Bronchial epithelial cell (primary cell): ENCODE results near the gene ARHGEF25. TPM values are rescaled to one million over a fixed set of nuclear protein-coding genes. Genes with fewer than 3 reads are reported as not detected.

Experiments
- DNase-seq: peaks from one replicate; pipeline ENCODE4 v3.0.0-alpha.2; 2010; ENCODE audit warnings: low read depth
- FAIRE-seq: peaks from 2 replicates; lab custom pipeline; 2011; peaks lifted over from hg19 to GRCh38; lab: Jason Lieb, UNC
- H3K27me3 ChIP-seq: 2 replicates; pipeline ENCODE4 v1.5.1; 2011; ENCODE audit warnings: low read length; ENCODE audit not compliant: control insufficient read depth, insufficient read depth
- H3K36me3 ChIP-seq: 2 replicates; pipeline ENCODE4 v1.5.1; 2011; ENCODE audit warnings: low read length; ENCODE audit not compliant: control insufficient read depth, insufficient read depth
- H3K4me3 ChIP-seq: 2 replicates; pipeline ENCODE4 v1.5.1; 2011; ENCODE audit warnings: mild to moderate bottlenecking, low read depth, low read length, control low read depth
- CTCF ChIP-seq: IDR thresholded peaks from 2 replicates; pipeline ENCODE4 v1.5.1; 2011; ENCODE audit warnings: mild to moderate bottlenecking, moderate library complexity, low read length, control low read depth, inconsistent platforms; ENCODE audit not compliant: insufficient read depth, severe bottlenecking
- total RNA-seq: library from RNA; depleted of rRNA; stranded (reverse); fragments of >200 nt; gene quantifications from 2 replicates; pipeline ENCODE4 v1.2.1, GENCODE V29; 2014

ARHGEF25 gene
- total RNA-seq, 1 donor from 2014 or later = 0.53 TPM

- DNase-seq (no peak), FAIRE-seq (no peak)
- Histone ChIP-seq H3K4me3 (no peak overlapping the region), H3K27me3 (peaks cover 77% of the 10 kb centered on the region), H3K36me3 (no peaks in the 10 kb centered on the region)
- no peak for TF ChIP-seq CTCF
Observed at GRCh38 chr12:57623811-57624390, 12.7 kb downstream of the ARHGEF25 start.

GRCh38 chr12:57624441-57625220 lies 13.4 kb downstream of the ARHGEF25 start:
- FAIRE-seq = no peak

GRCh38 chr12:57625261-57626032 lies 14.2 kb downstream of the ARHGEF25 start:
- no peaks in the 10 kb centered on the region for H3K36me3 ChIP-seq
- no peak for TF ChIP-seq CTCF
- DNase-seq (no peak), FAIRE-seq (no peak)
- H3K27me3 ChIP-seq = peaks cover 63% of the 10 kb centered on the region
- H3K4me3 ChIP-seq = no peak overlapping the region

More at GRCh38 chr12:57624441-57625220, 13.4 kb downstream of the ARHGEF25 start:
- DNase-seq = no peak
- no peak for TF ChIP-seq CTCF
- Histone ChIP-seq H3K27me3 (peaks cover 71% of the 10 kb centered on the region), H3K4me3 (no peak overlapping the region), H3K36me3 (no peaks in the 10 kb centered on the region)

GRCh38 chr12:57626111-57626920 lies 15.1 kb downstream of the ARHGEF25 start:
- peaks cover 54% of the 10 kb centered on the region for H3K27me3 ChIP-seq
- DNase-seq = no peak

More at GRCh38 chr12:57626111-57626920, 15.1 kb downstream of the ARHGEF25 start:
- FAIRE-seq = no peak
- Histone ChIP-seq H3K36me3 (no peaks in the 10 kb centered on the region), H3K4me3 (no peak overlapping the region)
- no peak for TF ChIP-seq CTCF
